HG03442 (cell line): Measurements from ENCODE around the gene DTNB.

ENCODE experiments used
- ATAC-seq: cut with Tn5 transposase; IDR thresholded peaks from one replicate; pipeline ENCODE4 v1.9.1; 2021; ENCODE audit warnings: mild to moderate bottlenecking, moderate library complexity; ENCODE audit not compliant: unreplicated experiment

The DTNB gene

DNA sequence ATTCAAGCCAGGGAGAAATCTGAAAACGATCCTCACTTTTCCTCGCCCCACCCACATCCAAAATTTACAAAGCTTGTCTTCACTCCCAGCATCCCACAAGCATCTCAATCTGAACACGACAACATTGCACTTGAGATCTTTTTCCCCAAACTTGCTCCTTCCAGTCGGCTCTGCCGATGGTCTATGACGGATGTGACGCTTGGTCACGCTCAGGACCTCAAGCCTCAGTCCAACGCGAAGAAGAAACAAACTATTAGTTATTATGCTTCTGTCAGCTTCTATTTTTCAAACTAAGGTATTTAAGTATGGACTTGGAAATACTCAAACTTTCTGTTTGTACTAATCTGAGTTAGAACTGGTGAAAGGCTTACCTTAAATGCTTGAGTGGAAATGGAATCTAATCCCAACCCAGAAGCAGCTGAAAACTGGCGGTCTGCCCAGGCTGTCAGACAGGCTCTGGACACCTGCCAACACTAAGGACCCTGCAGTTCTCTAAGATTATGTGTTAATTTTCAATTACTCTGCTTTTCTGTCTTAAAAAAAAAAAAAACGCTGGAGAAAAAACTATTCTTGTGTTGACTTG, 199.5 kb downstream of the DTNB start:
- ATAC-seq: no peak

DNA sequence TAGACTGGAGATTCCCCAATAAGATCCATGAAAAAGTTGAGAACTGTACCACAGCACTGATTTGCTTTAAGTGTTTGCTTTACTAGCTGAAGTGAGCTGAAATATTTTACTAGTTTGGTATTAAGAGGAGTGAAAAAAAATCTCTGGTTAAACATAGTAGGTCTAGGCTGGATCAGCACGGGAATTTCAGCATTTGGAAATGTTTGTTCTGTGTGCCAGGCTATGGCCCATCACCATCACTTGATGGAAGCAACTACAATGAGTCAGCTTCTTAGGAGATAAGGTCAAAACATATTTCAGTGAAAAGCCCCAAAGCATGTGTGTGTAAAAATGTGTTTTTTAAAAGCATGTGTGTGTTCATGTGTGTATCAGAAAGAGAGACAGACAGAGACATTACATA, 200.2 kb downstream of the DTNB start:
- no peak for ATAC-seq

DNA sequence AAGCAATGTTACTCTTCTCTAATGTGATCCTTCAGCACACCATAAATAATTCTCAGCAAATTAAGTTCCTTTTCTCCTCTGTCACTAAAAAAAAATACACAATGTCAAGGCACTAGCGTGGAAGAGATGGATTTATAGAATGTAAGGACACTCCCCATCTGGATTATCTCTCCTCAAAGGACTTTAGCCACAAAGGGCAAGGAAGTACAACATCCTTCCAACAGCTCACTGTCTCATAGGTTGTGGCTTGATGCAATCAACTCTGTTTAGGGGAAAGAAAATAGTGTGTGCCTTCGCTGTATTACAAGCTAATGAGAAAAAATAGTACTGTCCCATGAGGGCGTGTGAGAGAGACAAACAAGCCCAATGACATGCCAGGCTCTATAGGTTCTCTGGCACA, 202.6 kb downstream of the DTNB start:
- no peak for ATAC-seq

DNA sequence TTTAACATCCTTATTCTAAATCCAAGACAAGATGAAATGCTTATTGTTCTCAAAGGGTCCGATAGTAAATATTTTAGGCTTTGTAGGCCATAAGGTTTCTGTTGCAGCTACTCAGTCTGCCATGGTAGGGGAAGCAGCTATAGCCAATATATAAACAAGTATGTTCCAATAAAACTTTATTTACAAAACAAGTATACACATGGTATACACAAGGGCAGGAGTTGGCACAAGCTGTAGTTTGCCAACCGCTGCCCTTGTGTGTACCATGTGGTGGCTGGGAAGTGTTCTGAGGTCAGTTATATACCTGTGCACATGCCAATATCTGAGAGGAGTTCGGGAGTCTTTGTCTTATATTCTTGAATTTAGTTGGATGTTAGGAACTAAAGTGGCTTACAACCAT, 205.6 kb downstream of the DTNB start:
- no peak for ATAC-seq

DNA sequence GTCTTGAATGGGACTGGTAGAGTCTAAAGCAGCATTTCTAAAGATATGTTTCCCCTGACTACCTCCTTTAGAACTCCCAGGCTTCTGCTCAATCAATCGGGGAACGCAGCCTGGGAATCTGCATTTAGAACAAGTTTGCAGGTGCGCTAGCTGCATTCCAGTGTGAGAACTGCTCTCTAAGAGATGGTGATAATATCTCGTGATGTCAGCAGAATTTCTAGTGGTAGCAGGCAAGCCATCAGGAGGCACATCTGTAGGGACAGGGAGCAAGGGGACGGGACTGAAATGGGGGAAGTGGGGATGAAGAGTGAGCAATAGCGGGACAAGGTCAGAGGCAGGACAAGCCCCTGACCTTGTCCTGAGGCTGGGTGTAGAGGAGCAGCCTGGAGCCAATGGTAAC, 211.4 kb downstream of the DTNB start:
- no peak for ATAC-seq

DNA sequence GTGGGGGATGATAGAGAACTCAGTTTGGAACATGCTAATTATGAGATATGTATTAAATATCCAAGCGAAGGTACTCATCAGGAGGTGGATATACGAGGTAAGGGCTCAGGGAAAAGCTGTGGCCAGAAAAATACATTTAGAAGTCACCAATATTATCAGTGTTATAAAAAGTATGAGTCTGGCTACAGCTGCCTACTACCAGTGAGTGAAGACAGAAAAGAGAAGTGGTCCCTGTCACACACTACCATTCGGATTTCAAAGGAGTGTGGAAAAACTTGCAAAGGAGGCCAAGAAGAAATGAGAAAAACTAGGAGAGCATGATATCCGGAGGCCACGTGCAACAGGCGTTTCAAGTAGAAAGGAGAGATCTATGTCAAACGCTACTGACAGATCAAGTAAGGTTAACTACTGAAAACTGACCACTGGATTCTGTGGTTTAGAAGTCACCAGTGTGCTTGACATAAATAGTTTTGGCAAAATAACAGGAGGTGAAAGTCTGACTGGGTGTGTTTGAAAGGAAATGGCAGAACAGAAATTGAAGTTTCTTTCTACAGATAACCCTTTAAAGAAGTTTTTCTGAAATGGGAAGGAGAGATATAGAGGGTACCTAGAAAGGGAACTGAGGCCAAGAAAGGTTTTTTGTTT, 213.0 kb downstream of the DTNB start:
- ATAC-seq: no peak

DNA sequence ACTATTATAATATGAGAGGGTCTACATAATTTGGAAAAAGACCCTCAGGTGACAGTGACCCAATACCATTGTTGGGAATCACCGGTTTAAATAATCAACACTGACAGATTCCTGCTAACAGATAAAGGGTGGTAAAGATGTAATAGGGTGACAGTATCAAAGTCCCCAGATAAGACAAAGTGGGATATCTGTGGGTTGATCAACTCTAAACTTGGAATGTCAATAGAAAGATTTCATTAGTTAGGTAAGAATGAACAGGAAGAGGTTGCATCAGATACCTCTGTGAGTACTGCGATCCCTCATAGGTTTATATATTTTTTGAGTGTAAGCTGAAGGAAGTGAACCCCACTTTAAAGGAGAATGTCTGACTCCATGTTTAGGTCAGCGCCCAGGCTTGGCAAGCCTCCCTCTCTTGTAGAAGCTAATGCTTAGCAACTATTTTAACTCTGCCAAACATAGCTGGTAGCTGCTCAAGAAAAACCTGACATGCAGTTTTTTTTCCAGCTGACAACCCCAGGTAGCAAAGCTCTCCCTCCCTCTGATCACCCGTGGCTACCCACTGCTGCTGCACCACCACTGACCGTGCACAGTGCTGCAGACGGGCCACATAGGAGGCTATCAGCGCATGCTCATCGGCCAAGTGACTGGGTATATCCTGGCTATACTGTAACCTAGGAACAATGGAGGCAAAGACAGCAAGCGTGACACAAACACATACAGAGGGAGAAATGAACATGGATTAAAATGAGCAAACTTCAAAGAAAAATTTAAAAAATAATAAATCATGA, 218.4 kb downstream of the DTNB start:
- ATAC-seq: no peak

DNA sequence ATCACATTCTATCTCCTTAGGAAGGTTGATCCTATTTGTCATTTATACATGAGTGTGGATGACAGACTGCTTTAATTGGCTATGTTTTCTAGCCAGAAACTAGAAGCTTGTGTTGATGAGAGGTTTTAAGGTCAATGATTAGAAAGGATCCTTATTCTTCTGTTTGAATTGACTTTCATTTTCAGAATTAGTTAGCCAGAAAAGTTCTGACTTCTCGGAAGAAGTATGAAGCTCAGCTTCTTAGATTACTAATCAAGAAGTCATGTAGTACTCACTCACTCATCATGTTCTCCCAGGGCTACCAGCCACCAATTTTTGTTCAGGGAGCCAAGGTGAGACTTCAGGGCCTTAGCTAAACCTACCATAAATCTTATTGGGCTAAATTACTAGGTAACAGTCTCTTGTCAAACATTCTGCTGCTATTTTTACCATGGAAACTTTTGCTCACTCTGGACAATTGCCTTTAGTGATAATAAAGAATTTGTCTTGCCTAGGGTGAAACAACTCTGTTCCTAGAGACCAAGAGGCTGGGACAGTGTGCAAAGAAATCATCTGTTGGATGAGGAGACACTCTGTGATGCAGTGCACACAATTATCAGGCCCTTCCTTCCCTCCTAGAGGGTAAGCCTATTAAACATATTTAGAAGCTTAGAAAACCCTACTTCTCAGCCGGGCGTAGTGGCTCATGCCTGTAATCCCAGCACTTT, 220.0 kb downstream of the DTNB start:
- ATAC-seq: peak; percentile 84

DNA sequence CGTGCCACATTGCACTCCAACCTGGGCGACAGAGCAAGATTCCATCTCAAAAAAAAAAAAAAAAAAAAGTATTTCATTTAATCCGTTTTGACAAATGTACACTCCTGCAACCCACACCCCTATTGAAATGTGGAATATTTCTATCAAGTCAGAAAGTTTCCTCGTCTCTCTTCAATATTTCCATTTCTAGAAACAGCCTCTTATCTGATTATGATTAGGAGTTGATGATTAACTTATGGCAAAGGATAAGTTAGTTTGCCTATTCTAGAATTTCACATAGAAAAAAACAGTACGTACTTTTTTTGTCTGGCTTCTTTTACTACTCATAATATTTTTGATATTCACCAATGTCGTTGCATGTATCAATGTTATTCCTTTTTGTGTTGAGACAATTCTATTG, 224.6 kb downstream of the DTNB start:
- ATAC-seq: no peak

DNA sequence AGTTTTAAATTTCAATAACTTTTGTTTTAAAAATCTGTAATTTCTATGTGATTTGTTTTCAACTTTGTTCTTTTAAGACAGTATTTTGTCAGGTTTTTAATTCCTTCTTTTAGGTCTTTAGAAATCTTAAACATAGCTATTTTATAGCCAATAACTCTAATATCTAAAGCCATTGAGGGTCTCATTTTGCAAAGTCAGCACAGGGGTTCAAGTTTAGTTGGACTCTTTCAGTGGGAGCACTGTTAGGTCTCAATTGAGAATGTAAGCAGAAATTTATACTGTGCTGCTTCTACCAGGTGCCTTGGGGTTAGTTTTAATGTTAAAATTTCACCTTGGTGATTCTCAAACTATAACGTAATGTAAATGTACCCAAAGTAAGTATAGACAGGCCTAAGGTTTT, 226.4 kb downstream of the DTNB start:
- ATAC-seq: no peak

DNA sequence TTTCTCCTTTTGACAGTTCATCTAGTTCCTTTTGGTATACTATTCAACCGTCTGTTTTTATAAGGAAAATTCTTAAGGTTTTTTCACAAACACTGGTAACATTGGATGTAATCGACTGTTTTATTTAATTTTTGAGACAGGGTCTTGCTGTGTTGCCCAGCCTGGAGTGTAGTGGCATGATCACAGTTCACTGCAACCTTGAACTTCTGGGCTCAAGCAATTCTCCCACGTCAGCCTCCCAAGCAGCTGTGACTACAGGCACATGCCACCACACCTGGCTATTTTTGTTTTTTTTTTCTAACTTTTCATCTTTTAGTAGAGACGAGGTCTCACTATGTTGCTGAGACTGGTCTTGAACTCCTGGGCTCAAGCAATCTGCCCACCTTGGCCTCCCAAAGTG, 227.3 kb downstream of the DTNB start:
- no peak for ATAC-seq

DNA sequence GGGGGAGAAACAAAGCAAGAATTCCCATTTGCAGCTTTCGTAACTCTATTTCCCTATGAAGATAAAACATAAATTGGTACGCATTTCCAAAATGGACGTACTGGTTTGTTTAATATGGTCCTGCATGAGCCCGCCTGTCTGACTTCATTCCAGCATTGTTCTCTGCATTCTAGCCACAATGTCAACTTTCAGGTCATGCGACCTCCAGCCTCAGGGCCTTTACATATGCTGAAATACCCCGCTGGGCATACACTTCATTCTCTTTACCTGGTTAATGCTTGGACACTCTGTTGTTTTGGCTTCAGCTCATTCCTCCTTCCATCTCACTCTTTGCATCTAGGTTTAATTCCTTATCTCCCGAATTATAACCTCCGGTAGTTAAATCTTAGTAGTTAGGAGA, 227.9 kb downstream of the DTNB start:
- no peak for ATAC-seq

DNA sequence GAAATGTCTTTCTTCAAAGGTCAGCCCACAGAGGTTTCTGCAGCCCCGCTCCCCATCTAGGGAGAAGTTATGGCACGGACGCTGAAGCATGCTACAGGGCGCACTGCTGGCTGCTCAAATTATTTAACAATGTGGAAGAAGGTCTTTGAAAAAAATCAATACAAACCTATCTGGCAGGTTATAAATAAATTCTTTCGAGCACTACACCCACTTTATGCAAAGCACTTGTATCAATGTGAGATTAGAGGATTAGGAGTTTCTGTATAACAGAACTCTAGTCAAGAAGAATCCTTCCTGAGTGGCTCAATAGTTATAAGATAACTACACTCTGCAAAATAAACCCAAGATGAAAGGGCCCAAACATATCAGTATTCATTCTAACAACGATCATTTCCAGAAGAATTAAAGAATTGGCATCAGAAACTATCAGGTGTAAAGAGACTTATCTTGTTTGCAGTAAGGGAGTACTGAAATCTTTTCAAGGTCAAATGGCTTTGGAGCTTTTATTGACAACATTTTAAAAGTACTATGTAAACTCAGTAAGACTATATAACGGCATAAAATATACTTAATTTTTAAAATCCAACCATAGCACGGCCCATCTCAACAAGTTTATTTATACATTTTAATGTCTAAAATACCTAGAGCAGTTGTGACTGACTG, 228.6 kb downstream of the DTNB start:
- no peak for ATAC-seq

DNA sequence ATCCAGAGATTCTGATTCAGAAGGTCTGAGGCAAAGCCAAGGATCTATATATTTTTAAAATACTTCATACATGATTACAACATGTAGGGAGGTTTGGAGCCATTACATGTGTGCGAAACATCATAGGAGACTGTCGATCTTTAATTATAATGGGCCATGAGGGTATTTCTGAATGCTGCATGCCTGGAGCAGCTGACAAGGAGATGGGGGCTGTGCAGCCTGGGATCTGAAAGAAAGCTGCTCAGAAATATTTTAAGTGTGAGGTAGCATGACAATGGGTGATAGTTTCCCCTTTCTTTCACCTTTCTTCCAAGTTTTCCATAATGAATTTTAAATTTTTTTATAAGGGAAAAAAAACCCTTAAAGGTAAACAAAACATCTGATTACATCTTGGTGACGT, 229.6 kb downstream of the DTNB start:
- ATAC-seq: no peak

DNA sequence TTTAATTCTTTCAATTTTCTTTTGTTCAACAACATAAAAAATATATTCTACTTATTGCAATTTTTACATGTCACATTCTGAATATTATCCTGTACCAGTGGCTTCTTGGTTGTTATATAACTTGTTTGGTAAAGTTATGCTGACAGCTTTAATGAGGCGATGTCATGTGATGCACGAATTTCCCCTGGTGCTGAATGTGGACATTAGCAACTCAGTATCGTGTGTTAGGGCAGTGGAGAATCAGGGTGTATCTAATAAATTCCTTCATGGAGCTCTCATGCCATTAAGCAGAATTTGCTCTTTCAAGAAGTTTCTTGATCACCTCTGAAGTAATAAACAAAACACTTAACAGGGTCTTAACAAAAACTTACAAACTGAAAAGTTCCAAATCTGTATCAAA, 232.0 kb downstream of the DTNB start:
- no peak for ATAC-seq

DNA sequence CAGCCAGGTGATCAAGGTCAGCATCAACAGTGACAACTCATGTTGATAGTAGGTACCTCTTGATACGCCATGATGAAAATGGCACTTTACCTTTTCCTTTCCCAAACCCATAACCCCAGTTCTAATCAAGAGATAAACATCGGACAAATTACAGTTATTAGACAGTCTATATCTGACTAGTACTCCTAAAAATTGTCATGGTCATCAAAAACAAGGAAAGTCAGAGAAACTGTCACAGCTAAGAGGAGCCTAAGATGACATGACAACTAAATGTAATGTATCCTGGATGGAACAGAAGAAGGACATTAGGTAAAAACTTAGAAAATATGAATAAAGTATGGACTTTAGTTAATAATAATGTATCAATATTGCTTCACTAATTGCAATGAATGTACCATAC, 234.6 kb downstream of the DTNB start:
- ATAC-seq: no peak

DNA sequence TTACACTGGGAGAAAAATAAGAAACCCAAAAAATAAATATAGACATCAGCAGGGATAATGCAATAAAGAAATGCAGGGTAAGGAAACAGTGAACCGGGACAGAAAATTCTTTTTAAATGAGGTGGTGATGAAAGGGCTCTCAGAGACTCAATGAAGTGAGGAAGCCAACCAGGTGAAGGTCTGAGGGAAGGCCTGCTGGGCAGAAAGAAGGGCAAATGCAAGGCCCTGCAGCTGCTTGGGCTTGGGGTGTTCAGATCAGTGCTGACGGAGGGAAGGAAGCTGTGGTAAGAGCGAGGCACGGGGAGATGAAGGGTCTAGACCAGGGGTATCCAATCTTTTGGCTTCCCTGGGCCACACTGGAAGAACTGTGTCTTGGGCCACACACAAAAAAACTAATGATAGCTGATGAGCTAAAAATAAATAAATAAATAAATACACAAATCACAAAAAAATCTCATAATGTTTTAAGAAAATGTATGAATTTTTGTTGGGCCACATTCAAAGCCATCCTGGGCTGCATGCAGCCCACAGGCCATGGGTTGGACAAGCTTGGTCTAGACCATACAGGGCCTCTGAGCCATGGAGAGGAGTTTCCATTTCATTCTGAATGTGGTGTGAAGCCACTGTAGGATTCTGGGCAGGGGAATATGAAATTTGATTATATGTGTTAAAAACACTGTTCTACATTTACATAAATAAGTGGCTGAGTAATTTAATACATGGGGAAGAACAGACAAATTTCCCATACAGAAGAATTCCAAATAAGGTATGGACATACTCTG, 235.3 kb downstream of the DTNB start:
- no peak for ATAC-seq

DNA sequence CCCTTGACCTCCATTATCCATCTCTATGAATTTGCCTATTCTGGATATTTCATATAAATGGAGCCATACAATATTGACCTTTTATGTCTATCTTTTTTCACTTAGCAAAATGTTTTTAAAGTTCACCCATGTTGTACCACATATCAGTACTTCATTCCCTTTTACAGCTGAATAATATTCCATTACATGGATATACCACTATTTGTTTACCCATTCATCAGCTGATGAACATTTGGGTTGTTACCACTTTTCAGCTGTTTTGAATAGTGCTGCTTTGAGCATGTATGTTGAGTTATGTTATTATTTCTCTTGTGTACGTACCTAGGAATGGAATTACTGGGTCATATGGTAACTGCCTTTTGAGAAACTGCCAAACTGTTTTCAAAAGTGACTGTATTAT, 238.0 kb downstream of the DTNB start:
- ATAC-seq: no peak

DNA sequence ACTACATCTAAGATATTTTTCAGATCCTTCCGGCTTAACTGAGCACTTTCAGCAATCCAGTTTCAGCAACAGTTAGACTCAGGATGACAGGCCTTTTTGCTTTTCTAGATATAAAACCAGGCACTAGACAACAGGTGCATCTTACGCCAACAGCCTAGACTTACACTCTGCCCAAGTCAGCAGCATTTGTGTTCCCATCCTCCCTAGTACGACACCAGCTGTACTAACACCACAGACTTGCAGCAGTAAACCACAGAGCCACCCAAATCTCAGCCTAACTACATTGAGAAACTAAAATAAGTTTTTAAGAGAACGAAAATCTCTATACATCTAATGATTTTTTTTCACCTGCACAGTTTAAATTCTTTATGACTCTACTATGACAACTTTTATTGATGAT, 241.8 kb downstream of the DTNB start:
- ATAC-seq: peak; percentile 72

DNA sequence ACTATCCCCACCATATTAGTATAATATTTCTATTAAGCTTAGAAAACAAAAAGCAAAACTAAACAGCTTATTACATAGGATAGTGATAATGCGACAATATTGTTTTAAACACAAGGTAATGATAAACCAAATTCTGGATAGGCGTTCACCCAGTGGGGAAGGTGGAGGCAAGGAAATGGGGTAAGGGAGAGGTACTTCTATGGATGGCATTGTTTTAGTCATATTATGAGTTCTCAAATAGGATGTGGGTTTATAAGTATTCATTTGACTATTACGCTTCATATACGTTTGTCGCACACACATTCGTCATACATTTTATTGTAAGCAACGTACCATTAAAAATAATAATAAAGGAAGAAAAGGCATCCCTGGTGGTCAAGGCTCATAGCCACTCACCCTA, 242.8 kb downstream of the DTNB start:
- ATAC-seq: no peak

DNA sequence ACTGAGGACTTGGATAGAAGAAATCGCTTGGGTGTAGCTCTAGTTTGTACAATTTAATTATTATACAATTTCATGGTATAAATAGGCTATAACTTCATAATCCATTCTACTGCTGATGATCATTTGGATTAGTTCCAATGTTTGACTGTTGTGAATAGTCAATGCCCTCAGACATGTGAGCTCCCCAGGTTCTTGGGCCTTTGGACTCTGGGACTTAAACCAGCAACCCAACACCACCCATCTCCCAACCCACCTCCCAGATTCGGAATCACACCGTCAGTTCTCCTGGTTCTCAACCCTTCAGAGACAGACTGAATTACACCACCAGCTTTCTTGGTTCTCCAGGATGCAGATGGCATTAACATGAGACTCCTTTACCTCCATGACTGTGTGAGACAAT, 247.1 kb downstream of the DTNB start:
- no peak for ATAC-seq
